Astrocyte of the spinal cord (primary cell): Measurements from ENCODE around the gene BASP1.

Experiments
- DNase-seq: peaks from one replicate; pipeline ENCODE4 v3.0.0; 2011; ENCODE audit warnings: low read depth, low spot score
- H3K4me3 ChIP-seq: 2 replicates; pipeline ENCODE4 v1.5.1; 2011; ENCODE audit warnings: low read depth, mild to moderate bottlenecking, low read length, moderate library complexity
- CTCF ChIP-seq: IDR thresholded peaks from 2 replicates; pipeline ENCODE4 v1.5.1; 2012; ENCODE audit warnings: low read depth, mild to moderate bottlenecking, low read length, inconsistent platforms
- in situ Hi-C: cut with HindIII; loops from 2 replicates; pipeline ENCODE4 v1.10.0; 2017; ENCODE audit warnings: low sequenced_read_pairs

BASP1 gene

DNA sequence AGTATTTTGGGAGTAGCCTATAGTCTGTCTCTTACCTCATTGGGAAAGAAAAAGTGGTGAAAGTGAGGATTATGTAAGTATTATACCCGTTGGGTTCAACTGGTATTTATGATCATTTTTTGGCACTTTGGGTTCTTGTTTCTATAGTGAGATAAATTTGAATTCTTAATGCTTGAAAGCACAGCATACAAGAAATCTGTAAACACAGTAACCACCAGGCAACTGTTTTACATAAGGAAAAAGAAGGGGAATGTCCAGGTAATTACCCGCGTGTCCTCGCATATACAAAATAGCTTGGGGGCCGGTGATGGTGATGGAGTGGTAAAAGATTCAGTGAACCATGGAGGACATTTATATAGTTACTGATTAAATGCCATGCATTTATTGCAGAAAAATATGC lies 60.5 kb downstream of the BASP1 start:
- in situ Hi-C loops: no loop called here
- DNase-seq: no peak
- TF ChIP-seq CTCF: no peak
- H3K4me3 ChIP-seq: no peak overlapping the region

- TF ChIP-seq CTCF: no peak
- no peak overlapping the region for H3K4me3 ChIP-seq
- DNase-seq: no peak
- in situ Hi-C loops: no loop called here
Measured at GRCh38 chr5:17278931-17279330, 61.5 kb downstream of the BASP1 start.

GRCh38 chr5:17279487-17279886 lies 62.1 kb downstream of the BASP1 start:
- TF ChIP-seq CTCF: no peak
- in situ Hi-C loops: no loop called here
- DNase-seq: no peak
- no peak overlapping the region for H3K4me3 ChIP-seq

DNA sequence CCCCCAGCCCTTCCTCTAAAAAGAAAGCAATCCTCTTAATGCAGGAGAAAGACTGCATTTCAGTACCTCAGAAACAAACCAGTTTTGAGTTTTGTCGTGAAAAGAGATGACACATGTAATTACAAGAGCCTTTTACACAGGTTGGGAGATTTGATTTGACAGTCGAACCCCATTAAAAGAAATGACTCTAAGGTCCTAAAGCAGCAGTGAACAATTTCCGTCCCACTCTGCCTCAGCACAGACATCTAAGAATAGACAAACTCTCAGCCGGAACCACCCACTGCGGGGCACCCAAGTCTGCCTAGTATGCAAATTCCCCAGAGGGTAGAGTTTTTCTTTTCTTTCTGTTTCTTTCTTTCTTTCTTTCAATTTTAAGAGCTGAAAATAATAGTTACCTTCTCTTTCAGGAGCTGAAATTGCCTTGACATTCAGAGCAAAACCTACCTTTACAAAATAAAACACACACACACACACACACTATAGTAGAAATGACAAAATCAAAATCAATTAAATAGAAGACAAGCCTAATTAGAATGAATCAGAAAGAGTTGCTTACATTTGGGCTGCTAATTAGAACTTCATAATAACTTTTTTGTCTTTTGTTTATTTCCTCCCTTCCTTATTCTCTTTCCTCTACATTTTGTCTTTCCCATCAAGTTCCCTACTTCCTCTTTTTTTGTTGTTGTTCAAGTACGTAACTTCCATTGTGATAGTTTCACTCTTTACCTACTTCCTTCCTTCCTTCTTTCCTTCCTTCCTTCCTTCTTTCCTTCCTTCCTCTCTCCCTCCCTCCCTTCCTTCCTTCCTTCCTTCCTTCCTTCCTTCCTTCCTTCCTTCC lies 65.1 kb downstream of the BASP1 start:
- DNase-seq: no peak
- no peak overlapping the region for H3K4me3 ChIP-seq
- no peak for TF ChIP-seq CTCF
- in situ Hi-C loops: no loop called here

DNA sequence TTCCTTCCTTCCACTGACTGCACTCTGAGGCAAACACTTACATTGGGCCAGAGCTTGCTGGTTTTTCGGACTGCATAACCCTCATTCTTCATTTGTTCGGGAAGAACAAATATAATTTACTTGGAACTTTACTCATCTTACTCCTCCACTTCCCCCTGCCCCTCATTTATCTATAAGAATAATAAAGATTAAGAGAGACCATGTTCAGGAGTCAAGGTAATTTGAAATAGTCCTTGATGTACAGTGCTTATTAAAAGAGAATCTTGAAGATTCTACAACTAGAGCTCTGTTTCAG lies 65.6 kb downstream of the BASP1 start:
- in situ Hi-C loops: no loop called here
- H3K4me3 ChIP-seq: no peak overlapping the region
- no peak for DNase-seq
- no peak for TF ChIP-seq CTCF

DNA sequence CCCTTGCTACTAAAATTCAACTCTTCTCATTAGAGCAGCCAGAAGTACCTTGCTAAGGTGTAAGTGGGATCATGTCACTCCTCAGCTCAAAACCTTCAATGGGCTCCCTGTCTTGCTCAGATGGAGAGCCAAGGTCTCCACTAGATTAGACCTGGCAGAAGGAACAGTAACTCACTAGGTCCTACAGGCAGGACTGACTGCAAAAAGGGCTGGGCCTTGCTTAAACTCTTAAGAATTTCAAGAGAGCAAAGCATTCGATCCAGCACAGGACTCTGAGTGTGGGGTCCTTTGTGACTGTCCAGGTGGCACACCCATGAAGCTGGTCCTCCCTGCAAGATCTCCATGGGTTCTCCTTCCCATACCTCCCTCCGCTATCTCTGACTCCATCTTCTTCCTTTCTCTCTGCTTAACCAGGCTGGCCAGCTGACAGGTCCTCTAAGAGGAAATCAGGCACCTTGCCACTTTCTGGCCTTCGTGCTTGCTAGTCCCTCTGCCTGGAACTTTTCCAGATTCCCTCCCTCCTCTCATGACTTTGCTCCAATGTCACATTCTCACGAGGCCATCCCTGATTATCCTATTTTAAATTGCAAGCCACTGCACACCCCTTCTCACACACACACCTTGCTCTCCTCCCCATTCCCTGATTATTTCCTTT lies 70.2 kb downstream of the BASP1 start:
- no peak overlapping the region for H3K4me3 ChIP-seq
- no peak for DNase-seq
- TF ChIP-seq CTCF: no peak
- in situ Hi-C loops: no loop called here
